NCI-H2196 (cell line): ENCODE measurements around the gene CACNA1C.
"Not testable (repeated sequence)": the region's sequence is repeated elsewhere in the genome, so short reads cannot be mapped to it uniquely, and the experiment has no call there.

ENCODE experiments used
- DNase-seq: peaks from one replicate; lab custom pipeline; 2025; ENCODE audit not compliant: unreplicated experiment; lab: John Stamatoyannopoulos, UW

Gene CACNA1C

DNA sequence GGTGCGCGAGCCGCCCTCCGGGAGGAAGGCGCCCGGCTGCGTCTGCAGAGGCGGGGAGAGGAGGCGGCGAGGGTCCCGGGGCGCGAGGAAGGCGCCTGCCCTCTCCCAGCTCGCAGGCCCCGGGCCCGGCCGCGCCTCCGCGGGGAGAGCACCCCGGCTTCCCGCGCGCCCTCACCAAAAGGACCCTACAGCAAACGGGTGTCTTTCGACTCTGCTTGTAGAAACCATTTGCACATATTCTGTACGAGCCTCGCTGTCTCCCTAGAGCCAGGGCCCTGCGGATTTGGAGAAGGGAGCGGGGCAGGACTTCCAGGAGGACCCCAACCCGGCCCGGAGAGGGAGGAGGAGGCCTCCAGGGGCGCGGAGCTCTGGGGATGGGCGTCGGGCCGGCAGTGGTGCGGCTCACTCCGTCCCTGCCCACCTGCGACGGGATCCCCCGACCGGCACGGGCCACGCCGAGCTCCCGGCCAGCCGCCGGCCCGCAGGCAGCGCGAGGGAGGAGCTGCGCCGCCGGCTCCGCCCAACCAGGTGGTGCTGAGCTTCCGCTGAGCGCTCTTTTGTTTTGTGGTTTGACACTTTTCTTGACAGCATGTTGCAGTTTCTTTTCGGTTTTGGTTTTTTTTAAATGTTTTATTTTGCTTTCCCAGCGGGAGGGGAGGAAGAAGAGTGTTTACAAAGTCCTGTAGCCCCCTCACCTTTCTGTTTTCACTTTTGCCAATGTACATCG lies 638.7 kb downstream of the CACNA1C start:
- DNase-seq, result no peak

DNA sequence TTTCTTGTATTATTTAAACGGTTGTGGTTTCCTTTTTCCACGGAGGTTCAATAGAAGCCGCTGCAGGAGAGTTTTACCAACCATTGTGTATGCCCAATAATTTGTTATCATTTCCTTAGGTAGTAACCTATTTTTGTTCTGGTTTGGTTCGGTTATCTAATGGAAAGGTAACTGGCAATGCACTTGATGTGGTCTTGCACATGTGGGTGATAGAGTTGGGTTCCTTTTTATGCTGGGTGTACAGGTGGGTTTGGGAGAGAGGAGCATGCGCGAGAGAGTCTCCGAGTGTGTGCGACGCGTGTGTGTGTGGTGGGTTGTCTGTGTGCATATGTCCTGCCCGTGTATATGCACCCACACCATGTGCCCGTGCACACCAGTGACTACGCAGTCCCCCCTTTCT lies 639.3 kb downstream of the CACNA1C start:
- DNase-seq, result no peak

DNA sequence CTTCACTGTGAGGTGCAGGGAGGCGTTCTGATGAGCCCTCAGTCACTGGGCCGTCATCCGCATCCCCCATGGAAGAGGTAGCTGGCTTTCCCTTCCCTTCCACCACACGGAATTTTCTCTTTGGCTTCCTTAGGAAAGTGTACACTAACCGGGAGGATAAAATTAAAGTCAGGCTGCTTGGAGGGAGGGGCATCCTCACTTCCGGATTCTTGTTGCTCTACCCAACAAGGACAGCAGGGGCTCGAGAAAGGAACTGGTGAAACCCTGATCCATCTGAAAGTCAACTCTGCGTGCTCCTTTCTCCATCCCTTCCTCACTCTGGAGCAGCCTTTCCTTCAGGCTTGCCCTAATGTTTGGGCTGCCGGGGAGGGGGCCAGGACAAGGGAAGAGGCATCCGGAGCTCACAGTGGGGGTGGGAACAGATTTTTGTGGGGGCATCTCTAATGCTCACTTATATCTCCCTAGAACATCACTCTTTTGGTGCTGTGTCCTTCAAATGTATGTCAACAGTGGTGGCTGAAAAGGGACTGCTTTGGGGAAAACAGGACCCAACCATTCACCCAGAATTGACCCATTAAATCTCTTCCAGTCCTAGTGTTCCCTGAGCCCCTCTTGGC lies 640.6 kb downstream of the CACNA1C start:
- DNase-seq, result no peak

DNA sequence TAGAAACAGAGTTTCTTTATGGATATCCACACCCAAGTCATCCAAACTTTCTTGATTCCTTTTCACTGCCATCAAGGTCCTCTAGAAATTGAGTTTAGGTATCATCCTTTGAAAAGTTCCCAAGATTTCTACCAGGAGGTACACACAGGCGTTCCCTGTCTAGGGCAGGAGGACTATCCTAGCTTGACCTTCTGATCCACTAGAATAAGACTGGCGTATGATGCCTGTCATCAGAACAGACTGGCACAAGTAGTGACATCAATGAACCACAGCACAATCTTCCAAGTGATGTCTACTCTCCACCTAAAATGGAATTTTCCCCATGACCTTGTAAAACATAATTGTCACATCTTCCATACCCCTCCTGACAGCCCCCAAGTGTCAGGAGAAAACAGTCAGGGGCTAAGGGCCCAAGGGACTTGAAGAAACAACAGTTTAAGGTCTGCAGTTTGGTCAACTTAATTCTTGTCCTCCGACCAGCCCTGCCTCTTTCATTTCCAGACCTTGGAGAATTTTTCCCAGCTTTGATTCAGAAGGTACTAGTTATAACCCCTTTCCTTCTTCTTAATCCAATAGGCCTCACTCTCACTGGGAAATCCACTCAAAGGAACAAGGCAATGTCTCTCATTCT lies 641.3 kb downstream of the CACNA1C start:
- DNase-seq, result no peak

DNA sequence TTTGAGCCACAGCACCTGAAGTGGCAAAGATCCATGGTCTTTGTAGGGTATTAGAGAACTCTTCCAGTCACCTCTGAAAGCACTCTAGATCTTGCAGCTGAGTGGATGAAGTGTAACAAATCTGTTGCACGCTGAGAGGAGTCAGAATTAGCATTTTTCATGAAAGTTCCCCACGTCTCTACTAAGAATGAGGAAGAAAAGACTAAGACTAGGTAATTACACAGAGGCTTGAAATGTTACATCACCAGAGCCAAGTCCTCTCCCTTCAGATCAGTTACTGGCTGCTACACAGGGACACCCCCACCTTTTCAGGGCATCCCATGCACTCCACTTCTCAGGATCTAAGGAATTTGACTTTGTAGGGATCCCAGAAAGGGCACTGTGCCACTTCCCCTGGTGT lies 643.3 kb downstream of the CACNA1C start:
- no peak for DNase-seq

DNA sequence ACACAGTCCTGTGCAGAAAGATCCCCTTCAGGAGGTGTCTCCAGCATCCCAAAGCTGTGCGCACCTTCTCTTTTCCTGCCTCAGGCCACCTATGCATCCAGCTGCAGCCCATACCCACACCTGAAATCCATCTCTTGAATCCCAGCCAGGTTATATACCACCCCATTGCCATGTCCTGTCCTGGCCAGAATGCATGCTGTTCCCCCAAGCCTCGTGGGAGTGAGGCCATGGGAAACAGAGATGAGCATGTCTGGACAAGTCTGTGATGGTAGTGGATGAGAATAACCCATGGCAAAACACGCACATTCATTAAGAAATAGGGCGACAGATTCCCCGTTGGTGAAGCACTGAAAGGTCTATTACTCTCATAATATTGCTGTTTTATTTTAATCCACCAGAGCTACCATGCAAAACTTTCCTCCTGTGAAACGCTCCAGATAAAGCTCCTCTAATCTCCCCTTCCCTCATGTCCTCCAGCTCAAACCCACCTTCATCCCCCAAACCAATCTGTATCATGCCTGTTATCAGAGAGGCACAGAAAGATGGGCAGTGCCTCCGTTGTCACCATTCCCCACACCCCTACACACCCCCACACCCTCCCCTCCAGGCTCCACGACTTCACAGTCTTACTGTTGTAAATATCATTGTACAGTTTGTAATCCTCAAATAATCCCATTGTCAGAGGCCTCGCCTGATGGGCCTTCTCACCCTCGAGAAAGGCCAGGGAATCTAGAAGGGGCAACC lies 644.4 kb downstream of the CACNA1C start:
- DNase-seq, result no peak

DNA sequence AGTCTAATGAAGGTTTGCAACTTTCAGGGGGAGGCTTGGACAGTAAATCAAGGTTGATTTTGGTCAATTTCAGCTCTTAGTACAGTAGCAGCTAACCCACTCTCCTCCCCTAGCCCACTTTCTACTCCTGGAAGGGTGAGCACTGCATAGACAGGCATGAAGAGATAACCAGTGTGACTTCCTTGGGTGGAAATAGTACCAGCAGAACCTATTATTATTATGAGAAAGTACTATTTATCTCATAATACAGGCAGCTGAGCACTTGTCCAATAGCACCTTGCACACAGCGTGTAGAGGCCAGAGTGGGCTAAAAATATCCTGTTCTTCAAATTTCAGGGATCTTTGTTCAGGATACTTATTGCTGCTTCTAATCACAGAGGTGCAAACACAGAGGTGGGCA lies 645.8 kb downstream of the CACNA1C start:
- no peak for DNase-seq

DNA sequence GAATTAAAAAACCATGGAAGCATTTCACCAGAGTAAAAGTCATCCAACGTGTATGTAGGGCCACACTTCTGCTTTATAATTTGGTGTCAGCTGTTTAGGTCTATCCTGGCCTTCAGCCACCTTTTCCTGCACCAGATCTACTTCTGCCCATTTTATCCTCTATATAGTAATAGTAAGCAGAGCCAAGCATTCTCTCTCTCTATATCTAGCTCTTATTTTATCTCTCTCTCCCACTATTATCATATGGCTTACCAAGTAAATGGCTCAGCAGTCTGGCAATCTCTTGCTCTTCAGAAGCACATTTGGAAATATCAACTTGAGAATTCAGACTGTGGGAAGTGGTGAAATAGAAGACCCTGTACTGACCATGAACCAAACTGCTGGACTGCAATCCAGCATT lies 657.9 kb downstream of the CACNA1C start:
- no peak for DNase-seq

DNA sequence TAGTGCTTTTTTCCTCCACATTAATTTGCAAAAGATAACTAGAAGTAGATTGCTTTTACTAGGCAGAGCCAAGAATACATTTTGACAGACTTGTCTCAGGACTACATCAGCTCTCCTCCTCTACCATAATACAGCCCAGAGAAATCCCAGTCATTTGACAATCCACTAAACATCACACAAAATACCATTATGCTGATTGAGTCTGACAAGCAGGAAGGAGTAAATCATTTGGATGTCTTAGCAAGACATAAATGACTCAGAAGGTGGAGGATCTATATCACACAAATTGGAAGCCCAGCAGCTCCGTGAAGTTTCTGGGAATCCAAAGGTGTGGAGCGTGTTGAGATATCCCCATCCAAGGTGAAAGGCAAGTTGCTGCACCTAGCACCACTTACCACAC lies 666.6 kb downstream of the CACNA1C start:
- DNase-seq, result no peak

DNA sequence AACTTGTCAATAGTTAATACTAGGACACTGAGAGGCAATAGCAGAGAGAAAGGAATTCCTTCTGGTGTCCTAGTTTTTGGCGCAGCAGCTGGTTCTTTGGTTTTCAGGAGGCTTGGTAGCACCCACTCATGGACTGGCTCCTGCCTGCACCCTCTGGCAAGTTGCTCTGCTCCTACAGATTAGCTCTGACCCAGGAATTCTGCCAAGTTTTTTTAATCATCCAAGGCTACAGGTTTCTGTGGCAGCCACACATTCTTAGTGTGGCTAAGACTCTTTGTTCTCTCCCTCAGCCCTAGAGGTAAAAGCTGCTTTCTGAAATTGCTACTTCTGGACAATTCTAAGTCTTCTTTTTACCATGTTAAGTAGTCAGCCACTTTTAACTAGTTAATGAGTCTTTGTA lies 670.0 kb downstream of the CACNA1C start:
- DNase-seq, result no peak

DNA sequence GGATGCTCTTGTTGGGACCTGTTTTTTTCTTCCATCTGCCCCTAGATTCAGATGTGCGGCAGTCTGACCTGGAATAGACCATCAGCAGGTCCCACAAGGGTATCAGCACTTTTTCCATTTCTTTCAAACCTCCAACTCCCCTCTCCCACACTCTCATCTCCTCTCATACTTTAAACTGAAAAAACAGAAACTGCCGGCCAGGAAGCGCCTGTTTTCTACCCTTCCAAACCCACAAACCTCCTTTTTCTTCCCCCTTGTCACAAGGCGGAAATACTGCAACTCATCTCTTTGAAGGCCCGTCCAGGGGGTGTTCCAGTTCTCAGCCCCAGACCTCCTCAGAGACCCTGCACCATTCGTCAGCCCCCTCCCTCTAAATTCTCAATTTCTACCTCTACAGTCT lies 679.5 kb downstream of the CACNA1C start:
- DNase-seq, result no peak

DNA sequence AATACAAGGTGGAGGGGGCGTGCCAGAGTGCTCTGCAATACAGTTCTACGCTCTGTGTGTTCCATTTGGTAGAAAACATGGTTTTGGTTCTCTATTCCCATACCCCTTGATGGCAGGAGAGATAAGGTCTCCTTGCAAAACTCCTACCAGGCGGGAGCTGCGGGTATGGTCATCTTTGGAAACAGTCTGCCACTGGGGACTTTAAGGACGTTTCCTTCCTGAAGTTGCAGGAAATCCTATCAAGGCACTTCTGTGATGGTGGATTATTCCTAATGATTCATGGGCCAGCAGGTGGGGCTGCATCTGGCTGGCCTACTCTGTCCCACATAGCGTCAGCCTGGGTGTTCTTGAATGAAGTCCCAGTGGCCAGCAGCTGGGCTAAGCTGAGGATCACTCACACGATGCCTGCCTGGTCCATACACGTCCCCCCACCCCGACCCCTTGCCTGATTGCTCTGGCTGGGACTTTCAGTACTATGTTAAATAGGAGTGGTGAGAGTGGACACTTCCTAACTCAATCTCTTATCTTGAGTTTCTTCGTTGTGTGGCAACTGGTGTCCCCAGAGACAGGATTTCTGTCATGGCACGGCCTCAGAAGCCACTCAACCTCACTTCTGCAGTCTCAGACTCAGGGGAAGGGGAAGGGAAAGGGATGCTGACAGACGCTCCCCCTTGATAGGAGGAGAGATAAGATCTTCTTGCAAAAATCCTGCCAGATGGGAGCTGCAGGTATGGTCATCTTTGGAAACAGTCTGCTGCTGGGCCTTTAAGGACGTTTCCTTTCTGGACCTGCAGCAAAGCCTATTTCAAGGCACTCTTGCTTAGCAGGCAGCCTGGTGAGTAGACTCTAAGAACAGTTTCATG lies 680.9 kb downstream of the CACNA1C start:
- no peak for DNase-seq

DNA sequence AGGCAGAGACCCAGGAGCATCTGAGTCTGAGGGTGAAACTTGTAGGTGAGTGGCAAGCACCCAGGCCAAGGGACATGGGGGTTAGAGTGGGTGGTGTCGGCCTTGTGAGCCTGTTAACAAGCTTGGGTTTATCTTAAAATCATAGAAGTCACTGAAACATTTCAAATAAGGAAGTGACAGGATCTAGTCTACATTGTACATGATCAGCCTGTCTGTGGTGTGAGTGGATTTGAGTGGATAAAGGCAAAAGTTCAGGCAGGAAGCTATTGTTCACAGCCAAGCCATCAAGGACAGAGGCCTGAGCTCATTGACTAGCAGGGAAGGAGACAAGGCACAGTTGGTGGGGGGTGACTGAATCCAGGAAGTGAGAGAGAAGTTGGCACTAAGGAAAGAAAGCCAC lies 682.6 kb downstream of the CACNA1C start:
- no peak for DNase-seq

DNA sequence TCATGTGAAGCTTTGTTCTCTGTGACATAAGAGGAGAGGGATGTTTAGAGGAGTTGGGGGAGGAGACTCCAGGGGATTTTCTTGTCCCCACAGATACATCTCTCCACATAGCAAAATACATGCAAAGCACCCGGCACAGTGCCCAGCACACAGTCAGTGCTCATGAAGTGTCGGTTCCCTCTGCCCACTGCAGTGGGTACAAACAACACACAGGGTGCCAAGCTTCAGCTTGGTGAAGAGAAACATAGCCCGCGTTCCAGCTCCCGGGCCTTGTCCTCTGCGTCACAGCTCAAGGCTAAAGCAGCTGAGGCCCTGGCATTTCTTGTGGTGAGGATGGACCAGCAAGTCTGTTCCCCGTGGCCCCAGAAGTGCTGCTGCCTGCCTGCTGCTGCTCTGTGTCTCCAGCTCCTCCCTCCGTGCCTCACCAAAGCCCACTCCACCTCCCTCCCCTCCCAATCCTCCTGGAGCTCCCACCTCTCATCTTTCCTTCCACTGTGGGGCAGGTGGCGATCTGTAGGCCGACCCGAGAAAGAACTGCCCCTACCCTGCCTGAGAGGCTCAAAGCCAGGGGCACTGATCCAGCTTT lies 685.0 kb downstream of the CACNA1C start:
- DNase-seq, result no peak

DNA sequence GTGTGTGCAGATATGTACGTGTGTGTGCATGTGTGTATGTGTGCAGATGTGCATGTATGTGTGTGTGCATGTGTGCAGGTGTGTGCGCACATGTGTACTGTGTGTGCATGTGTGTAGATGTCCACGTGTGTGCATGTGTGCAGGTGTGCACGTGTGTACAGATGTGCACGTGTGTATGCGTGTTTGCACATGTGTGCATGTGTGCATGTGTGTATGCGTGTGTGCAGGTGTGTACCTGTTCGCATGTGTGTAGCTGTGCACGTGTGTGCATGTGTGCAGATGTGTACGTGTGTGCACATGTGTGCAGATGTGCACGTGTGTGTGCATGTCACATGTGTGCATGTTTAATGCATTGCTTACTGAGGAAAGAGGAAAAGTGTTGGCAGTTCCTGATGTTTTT lies 686.3 kb downstream of the CACNA1C start:
- DNase-seq, result no peak

DNA sequence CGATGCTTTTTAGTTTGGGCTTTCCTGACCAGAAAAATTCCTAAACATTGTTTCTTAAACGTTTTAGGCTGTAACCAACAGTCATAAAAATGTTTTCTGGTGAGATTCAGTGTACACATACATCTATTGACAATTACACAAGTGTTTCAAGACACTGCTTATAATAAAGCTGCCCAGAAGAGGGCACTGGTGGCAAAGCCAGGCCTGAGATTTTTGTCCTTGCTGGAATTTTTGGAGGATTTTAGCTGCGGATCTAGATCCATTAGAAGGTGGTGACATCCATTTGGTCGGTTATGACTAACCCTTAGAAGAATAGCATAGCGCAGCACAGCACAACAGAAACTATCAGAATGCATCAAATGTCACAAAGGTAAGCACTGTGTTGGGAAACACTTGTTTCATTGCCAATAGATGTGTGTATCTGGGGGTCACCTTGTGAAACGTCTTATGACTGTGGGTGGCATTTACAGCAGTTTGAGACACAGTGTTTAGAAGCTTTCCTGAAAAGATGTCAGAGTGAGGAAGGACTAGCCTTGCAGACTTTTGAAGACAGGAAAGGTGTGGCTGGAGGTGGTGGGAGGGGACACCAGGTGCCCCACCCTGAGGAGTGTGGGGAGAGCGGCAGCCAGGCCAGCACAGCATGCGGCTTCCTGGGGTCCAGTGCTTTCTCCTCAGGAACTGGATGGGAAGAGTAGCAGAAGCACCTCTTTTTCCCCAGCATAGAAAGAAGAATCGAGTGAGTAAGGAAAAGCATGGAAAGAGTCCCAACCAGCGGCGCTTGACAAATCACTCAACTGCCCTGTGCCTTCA lies 687.2 kb downstream of the CACNA1C start:
- DNase-seq, result peak; percentile 15

DNA sequence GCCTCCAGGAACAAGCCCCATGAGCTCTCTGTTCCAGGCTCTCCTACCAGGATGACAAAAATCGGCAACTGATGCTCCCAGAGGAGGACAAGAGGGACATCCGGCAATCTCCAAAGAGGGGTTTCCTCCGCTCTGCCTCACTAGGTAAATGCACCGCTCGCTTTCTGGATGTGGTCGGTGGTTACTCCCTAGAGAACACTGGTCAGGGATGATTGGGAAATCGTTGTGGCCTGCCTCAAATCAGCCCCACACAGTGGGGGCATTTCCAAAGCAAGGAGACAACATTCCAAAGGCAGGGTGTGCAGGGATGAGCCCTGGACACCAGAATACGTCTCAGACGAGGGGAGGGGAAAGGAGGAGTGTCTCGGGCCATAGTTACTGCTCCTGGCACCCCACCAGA lies 689.2 kb downstream of the CACNA1C start:
- DNase-seq, result not testable (repeated sequence)

DNA sequence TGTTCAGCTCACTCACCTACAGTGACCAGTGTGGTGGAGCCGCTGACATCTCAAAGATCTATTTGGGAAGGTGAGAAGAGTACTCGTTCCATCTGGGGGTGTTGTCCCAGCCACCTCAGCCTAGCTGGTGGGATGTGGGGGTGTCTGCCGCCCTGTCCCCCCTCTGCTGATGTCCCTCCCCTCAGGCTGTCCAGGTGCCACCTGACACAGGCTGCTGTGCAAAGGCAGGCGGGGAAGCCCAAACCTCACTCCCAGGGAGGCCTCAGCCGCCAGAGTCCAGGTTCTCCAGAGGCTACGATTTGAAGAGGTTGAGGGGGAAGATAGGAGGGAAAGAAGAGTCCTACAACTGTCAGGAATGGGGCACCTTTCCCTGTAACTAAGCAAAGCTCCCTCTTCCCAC lies 690.7 kb downstream of the CACNA1C start:
- no peak for DNase-seq

DNA sequence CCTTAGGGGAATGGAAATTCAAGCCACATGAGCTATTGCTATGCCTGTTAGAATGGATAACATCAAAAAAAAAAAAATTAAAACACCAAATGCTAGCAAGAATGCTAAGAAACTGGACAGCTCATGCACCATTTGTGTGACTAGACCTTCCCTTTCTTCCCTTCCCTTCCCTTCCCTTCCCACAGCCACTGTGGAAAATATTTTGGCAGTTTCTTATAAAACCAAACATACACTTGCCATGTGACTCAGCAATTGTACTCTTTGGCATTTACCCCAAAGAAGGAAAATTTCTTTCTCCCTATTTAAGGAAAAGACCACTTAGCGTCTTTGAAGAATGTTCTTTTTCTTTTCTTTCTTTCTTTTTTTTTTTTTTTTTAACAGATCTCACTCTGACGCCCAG lies 692.9 kb downstream of the CACNA1C start:
- DNase-seq, result no peak
